Heart right ventricle (tissue), 16 donors: Measurements from ENCODE around the gene ANKRD16. TPM values are rescaled to one million over a fixed set of nuclear protein-coding genes. Genes with fewer than 3 reads are reported as not detected.
"Not testable (repeated sequence)": the region's sequence is repeated elsewhere in the genome, so short reads cannot be mapped to it uniquely, and the experiment has no call there.

Experiments used
- ATAC-seq, 8 donors: fragments of 200-7000 bp; cut with Tn5 transposase; one replicate each; pipeline ENCODE4 v1.9.1; 2020; ENCODE audit warnings: mild to moderate bottlenecking in 8 of 8, moderate library complexity in 8 of 8, moderate number of reproducible peaks in 1 of 8
- DNase-seq, 2 donors: peaks; one replicate each; pipeline ENCODE4 v3.0.0-alpha.2; 2020
- H3K27ac ChIP-seq, 10 donors: fragments of 200-600 bp; sonication (generic) in 2 of 10; one replicate each; pipeline versions ENCODE4 v1.5.0 to v1.8.0; 2020 to 2022; ENCODE audit warnings: mild to moderate bottlenecking in 3 of 10
- H3K27me3 ChIP-seq, 7 donors: fragments of 200-600 bp; one replicate each; pipeline ENCODE4 v1.8.0; 2021 to 2022; ENCODE audit warnings: mild to moderate bottlenecking in 2 of 7
- H3K36me3 ChIP-seq, 9 donors: fragments of 200-600 bp; sonication (generic) in 1 of 9; one replicate each; pipeline versions ENCODE4 v1.5.0 to v1.8.0; 2020 to 2022; ENCODE audit warnings: mild to moderate bottlenecking in 2 of 9
- H3K4me1 ChIP-seq, 9 donors: fragments of 200-600 bp; sonication (generic) in 1 of 9; one replicate each; pipeline versions ENCODE4 v1.5.0 to v1.8.0; 2020 to 2022; ENCODE audit warnings: mild to moderate bottlenecking in 4 of 9
- H3K4me3 ChIP-seq, 10 donors: fragments of 200-600 bp; sonication (generic) in 2 of 10; one replicate each; pipeline versions ENCODE4 v1.5.0 to v1.8.0; 2020 to 2022; ENCODE audit warnings: mild to moderate bottlenecking in 7 of 10, moderate library complexity in 2 of 10
- H3K9me3 ChIP-seq, 11 donors: fragments of 200-600 bp in 10 of 11; sonication (generic) in 2 of 11; one replicate each; pipeline versions ENCODE4 v1.5.0 to v1.8.0; 2013 to 2022; ENCODE audit warnings: mild to moderate bottlenecking in 2 of 11, control low read depth in 1 of 11, moderate library complexity in 1 of 11
- CTCF ChIP-seq, 9 donors: fragments of 200-600 bp; sonication (generic) in 2 of 9; IDR thresholded peaks; one replicate each; pipeline versions ENCODE4 v1.5.0 to v1.8.0; 2021 to 2022; ENCODE audit warnings: antibody characterized with exemption in 9 of 9, mild to moderate bottlenecking in 5 of 9, moderate library complexity in 1 of 9
- WGBS, 2 donors: extraction: QIAGEN DNeasy Blood & Tissue Kit; methylation state at CpG; one replicate each; pipeline ENCODE4 v1.1.7; 2013; ENCODE audit warnings: inconsistent platforms in 1 of 2; 5-methylcytosine and 5-hydroxymethylcytosine counted together
- intact Hi-C, 10 donors: fragments of 100-400 bp; cut with DNase I; formaldehyde crosslinking; loops; one replicate each; pipeline versions ENCODE4 v1.11.1 to v1.14.2; 2022
- polyA plus RNA-seq, 2 donors: library from polyadenylated mRNA; stranded (reverse); fragments of 200-250 nt; gene quantifications; one replicate each; pipeline ENCODE4 v1.2.3, GENCODE V29; 2013
- total RNA-seq, 10 donors: library from RNA; stranded (reverse); fragmentation: NEBNext Ultra II Directional in 3 of 10; extraction: Animal tissue kit (Norgen Biotek cat#: 25700) in 3 of 10; gene quantifications; one replicate each; pipeline versions ENCODE4 v1.2.1 to v1.2.4, GENCODE V29; 2021 to 2023
- donor health status: Arrhythmogenic right ventricular cardiomyopathy.
- donor health status: ischemic (EF 13 %, LVEDD 7.1; RV severe dilation, severe dysfunction).
- donor health status: healthy with polysubstance abuse.
- donor health status: DM: no; HTN: yes; CAD: no.
- donor health status: DM: no; HTN: no; CAD: no.
- donor health status: ischemic (EF 25% LVEDD 6.9; RV normal size, moderate dysfunction).
- donor health status: ischemic (EF 25% LVEDD 5.7; RV mildly dilated, moderate dysfunction).
- donor health status: healthy.
- donor health status: DM: yes; HTN: yes; CAD: no.
- donor health status: Ischemic cardiomyopathy.
- donor health status: ischemic (EF 35%, LVEDD 5.7; RV mildly dilated, moderate dysfunction).
- donor health status: nonischemic (EF 11% LVEDD 7.7; RV severe dilation, severe dysfunction).
- donor health status: DM: yes; HTN: yes; CAD: no.
- donor health status: PGD.
- donor health status: ischemic (EF 29% LVEDD 5.4; RV normal size, mild dysfunction).
- donor health status: nonischemic (EF 23%, LVEDD 6.1; RV moderate dilation, normal function).

ANKRD16 gene
- total and polyA plus RNA-seq, 12 donors, result 2.2 to 3.9 (median 3.4) TPM

- H3K27me3 ChIP-seq, H3K9me3 ChIP-seq, H3K4me3 ChIP-seq, intact Hi-C loops, H3K36me3 ChIP-seq, DNase-seq, H3K27ac ChIP-seq, H3K4me1 ChIP-seq: not testable (repeated sequence)
- WGBS, 2 donors, result 90 to 95% methylated on average over 9 of the region's 9 CpGs
- peak in 1 of 8 donors; percentile 22 for ATAC-seq
Measured at GRCh38 chr10:5862981-5863685, 26.6 kb downstream of the ANKRD16 start.

GRCh38 chr10:5862360-5862961 is 27.2 kb downstream of the ANKRD16 start:
- DNase-seq (no peak), ATAC-seq (no peak)
- intact Hi-C loops, result no loop called here
- H3K27ac ChIP-seq, result no peak overlapping the region
- H3K4me3 ChIP-seq, result no peak overlapping the region
- no peaks in the 10 kb centered on the region for H3K9me3 ChIP-seq
- H3K4me1 ChIP-seq, result peaks cover 0 to 7% (median 0%) of the 10 kb centered on the region in 9 donors
- 94 to 96% methylated on average over 7 of the region's 7 CpGs for WGBS, 2 donors
- H3K36me3 ChIP-seq, result peaks cover 0 to 6% (median 0%) of the 10 kb centered on the region in 9 donors
- H3K27me3 ChIP-seq, result no peaks in the 10 kb centered on the region
- TF ChIP-seq CTCF (IDR thresholded peaks at IDR 0.05), result no peak

GRCh38 chr10:5860066-5860465 is 29.6 kb downstream of the ANKRD16 start:
- H3K4me1 ChIP-seq, result no peaks in the 10 kb centered on the region
- intact Hi-C loops, result no loop called here
- no peak overlapping the region for H3K27ac ChIP-seq
- H3K9me3 ChIP-seq, result no peaks in the 10 kb centered on the region
- ATAC-seq (no peak), DNase-seq (no peak)
- peaks cover 0 to 6% (median 0%) of the 10 kb centered on the region in 9 donors for H3K36me3 ChIP-seq
- 86 to 87% methylated on average over 7 of the region's 7 CpGs for WGBS, 2 donors
- H3K4me3 ChIP-seq, result no peak overlapping the region
- no peaks in the 10 kb centered on the region for H3K27me3 ChIP-seq
- no peak for TF ChIP-seq CTCF (IDR thresholded peaks at IDR 0.05)

GRCh38 chr10:5858811-5859210 is 30.9 kb downstream of the ANKRD16 start:
- no peak for TF ChIP-seq CTCF (IDR thresholded peaks at IDR 0.05)
- ATAC-seq, result no peak

GRCh38 chr10:5856701-5857004 is 33.0 kb downstream of the ANKRD16 start:
- Histone ChIP-seq H3K4me1 (peaks cover 0 to 4% (median 0%) of the 10 kb centered on the region in 9 donors), H3K9me3 (no peaks in the 10 kb centered on the region), H3K27ac (no peak overlapping the region), H3K27me3 (no peaks in the 10 kb centered on the region), H3K4me3 (no peak overlapping the region), H3K36me3 (no peaks in the 10 kb centered on the region)
- 66 to 68% methylated on average over 7 of the region's 7 CpGs for WGBS, 2 donors
- intact Hi-C loops, result no loop called here
- TF ChIP-seq CTCF (IDR thresholded peaks at IDR 0.05), result no peak
- ATAC-seq, result no peak
- DNase-seq, result no peak

More at GRCh38 chr10:5858811-5859210, 30.9 kb downstream of the ANKRD16 start:
- WGBS, 2 donors, result 90 to 93% methylated on average over 5 of the region's 5 CpGs
- Histone ChIP-seq H3K36me3 (peaks cover 0 to 6% (median 0%) of the 10 kb centered on the region in 9 donors), H3K27ac (no peak overlapping the region), H3K4me3 (no peak overlapping the region), H3K9me3 (no peaks in the 10 kb centered on the region), H3K4me1 (no peaks in the 10 kb centered on the region), H3K27me3 (no peaks in the 10 kb centered on the region)
- DNase-seq, result no peak
- intact Hi-C loops, result no loop called here
